ENCODE measurements around the gene COL8A1.

DNA sequence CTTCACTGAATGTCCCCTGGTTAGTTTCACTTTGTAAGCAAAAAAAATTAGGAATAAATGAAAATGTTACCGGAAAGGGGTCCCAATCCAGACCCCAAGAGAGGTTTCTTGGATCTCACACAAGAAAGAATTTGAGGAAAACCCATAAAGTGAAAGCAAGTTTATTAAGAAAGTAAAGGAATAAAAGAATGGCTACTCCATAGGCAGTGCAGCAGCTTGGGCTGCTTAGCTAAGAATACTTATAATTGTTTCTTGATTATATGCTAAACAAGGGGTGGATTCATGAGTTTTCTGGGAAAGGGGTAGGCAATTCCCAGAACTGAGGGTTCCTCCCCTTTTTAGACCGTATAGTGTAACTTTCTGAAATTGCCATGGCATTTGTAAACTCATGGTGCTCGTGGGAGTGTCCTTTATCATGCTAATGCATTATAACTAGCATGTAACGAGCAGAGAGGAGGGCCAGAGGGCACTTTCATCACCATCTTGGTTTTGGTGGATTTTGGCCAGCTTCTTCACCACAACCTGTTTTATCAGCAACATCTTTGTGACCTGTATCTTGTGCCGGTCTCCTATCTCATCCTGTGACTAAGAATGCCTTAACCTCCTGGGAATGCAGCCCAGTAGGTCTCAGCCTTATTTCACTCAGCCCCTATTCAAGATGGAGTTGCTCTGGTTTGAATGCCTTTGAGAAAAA, 138.3 kb downstream of the COL8A1 start:
- TF ChIP-seq, protein P1, sequence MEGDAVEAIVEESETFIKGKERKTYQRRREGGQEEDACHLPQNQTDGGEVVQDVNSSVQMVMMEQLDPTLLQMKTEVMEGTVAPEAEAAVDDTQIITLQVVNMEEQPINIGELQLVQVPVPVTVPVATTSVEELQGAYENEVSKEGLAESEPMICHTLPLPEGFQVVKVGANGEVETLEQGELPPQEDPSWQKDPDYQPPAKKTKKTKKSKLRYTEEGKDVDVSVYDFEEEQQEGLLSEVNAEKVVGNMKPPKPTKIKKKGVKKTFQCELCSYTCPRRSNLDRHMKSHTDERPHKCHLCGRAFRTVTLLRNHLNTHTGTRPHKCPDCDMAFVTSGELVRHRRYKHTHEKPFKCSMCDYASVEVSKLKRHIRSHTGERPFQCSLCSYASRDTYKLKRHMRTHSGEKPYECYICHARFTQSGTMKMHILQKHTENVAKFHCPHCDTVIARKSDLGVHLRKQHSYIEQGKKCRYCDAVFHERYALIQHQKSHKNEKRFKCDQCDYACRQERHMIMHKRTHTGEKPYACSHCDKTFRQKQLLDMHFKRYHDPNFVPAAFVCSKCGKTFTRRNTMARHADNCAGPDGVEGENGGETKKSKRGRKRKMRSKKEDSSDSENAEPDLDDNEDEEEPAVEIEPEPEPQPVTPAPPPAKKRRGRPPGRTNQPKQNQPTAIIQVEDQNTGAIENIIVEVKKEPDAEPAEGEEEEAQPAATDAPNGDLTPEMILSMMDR (IDR thresholded peaks at IDR 0.05 in 4 of 5, conservative IDR thresholded peaks at IDR 0.05 in 1 of 5): no peak
- no peak for TF ChIP-seq POLR2A (IDR thresholded peaks at IDR 0.05)

All from gastrocnemius medialis (tissue), 4 donors.